Liver (tissue), 9 donors: Measurements from ENCODE around the gene NKRF. TPM values are rescaled to one million over a fixed set of nuclear protein-coding genes. Genes with fewer than 3 reads are reported as not detected.

Source experiments
- DNase-seq: peaks from one replicate; pipeline ENCODE4 v3.0.0-alpha.2; 2017; ENCODE audit warnings: low spot score
- H3K27ac ChIP-seq, 2 donors: one replicate each; pipeline ENCODE4 v1.7.0; 2013; ENCODE audit warnings: inconsistent platforms in 2 of 2, low read length in 2 of 2, control low read depth in 1 of 2, low read depth in 1 of 2, mild to moderate bottlenecking in 1 of 2
- H3K27me3 ChIP-seq, 4 donors: one replicate each; pipeline versions ENCODE4 v1.6.1 to v1.7.0; 2013; ENCODE audit warnings: low read length in 3 of 4, inconsistent platforms in 1 of 4, mild to moderate bottlenecking in 1 of 4, moderate library complexity in 1 of 4; ENCODE audit not compliant: control insufficient read depth in 4 of 4, insufficient read depth in 4 of 4
- H3K36me3 ChIP-seq, 4 donors: one replicate each; pipeline versions ENCODE4 v1.6.1 to v1.7.0; 2013; ENCODE audit warnings: low read length in 3 of 4, mild to moderate bottlenecking in 3 of 4, low read depth in 1 of 4, moderate library complexity in 1 of 4; ENCODE audit not compliant: control insufficient read depth in 4 of 4, insufficient read depth in 3 of 4
- H3K4me1 ChIP-seq, 4 donors: one replicate each; pipeline versions ENCODE4 v1.6.1 to v1.7.0; 2013; ENCODE audit warnings: low read length in 3 of 4, mild to moderate bottlenecking in 3 of 4, moderate library complexity in 1 of 4; ENCODE audit not compliant: control insufficient read depth in 4 of 4, insufficient read depth in 4 of 4
- H3K4me3 ChIP-seq, 3 donors: one replicate each; pipeline versions ENCODE4 v1.6.1 to v1.7.0; 2013; ENCODE audit warnings: low read length in 3 of 3, control low read depth in 1 of 3, low read depth in 1 of 3, mild to moderate bottlenecking in 1 of 3
- H3K9ac ChIP-seq, 2 donors: one replicate each; pipeline ENCODE4 v1.7.0; 2013; ENCODE audit warnings: low read length in 2 of 2, mild to moderate bottlenecking in 2 of 2, moderate library complexity in 2 of 2, control low read depth in 1 of 2, low read depth in 1 of 2
- H3K9me3 ChIP-seq, 4 donors: one replicate each; pipeline versions ENCODE4 v1.6.1 to v1.7.0; 2013; ENCODE audit warnings: low read length in 3 of 4; ENCODE audit not compliant: control insufficient read depth in 4 of 4
- EGR1 ChIP-seq, 2 donors: IDR thresholded peaks; 2 replicates each; pipeline ENCODE4 v1.6.1; 2016 to 2018; ENCODE audit warnings: antibody characterized with exemption in 2 of 2, low read depth in 2 of 2
- FOXA1 ChIP-seq: IDR thresholded peaks from 2 replicates; pipeline ENCODE4 v1.6.1; 2016; ENCODE audit warnings: antibody characterized with exemption
- FOXA2 ChIP-seq: IDR thresholded peaks from 2 replicates; pipeline ENCODE4 v1.6.1; 2016; ENCODE audit warnings: antibody characterized with exemption
- GABPA ChIP-seq, 2 donors: IDR thresholded peaks in 1 of 2; conservative IDR thresholded peaks in 1 of 2; 2 replicates each; pipeline ENCODE4 v1.6.1; 2016; ENCODE audit warnings: antibody characterized with exemption in 2 of 2, mild to moderate bottlenecking in 1 of 2, moderate library complexity in 1 of 2
- HNF4A ChIP-seq, 2 donors: conservative IDR thresholded peaks; 2 replicates each; pipeline ENCODE4 v1.6.1; 2016; ENCODE audit warnings: antibody characterized with exemption in 2 of 2, mild to moderate bottlenecking in 2 of 2
- JUND ChIP-seq, 2 donors: IDR thresholded peaks; 2 replicates each; pipeline ENCODE4 v1.6.1; 2016; ENCODE audit warnings: antibody characterized with exemption in 2 of 2
- RAD21 ChIP-seq, 2 donors: IDR thresholded peaks; 2 replicates each; pipeline ENCODE4 v1.6.1; 2016; ENCODE audit warnings: antibody characterized with exemption in 2 of 2, mild to moderate bottlenecking in 2 of 2
- REST ChIP-seq: IDR thresholded peaks from 2 replicates; pipeline ENCODE4 v1.6.1; 2016; ENCODE audit warnings: antibody characterized with exemption, mild to moderate bottlenecking
- RXRA ChIP-seq, 2 donors: IDR thresholded peaks; 2 replicates each; pipeline ENCODE4 v1.6.1; 2017 to 2018; ENCODE audit warnings: antibody characterized with exemption in 2 of 2, mild to moderate bottlenecking in 1 of 2
- SP1 ChIP-seq: IDR thresholded peaks from 2 replicates; pipeline ENCODE4 v1.6.1; 2018; ENCODE audit warnings: antibody characterized with exemption, mild to moderate bottlenecking
- TAF1 ChIP-seq: conservative IDR thresholded peaks from 2 replicates; pipeline ENCODE4 v1.6.1; 2016; ENCODE audit warnings: antibody characterized with exemption, mild to moderate bottlenecking
- YY1 ChIP-seq: IDR thresholded peaks from 2 replicates; pipeline ENCODE4 v1.6.1; 2016; ENCODE audit warnings: antibody characterized with exemption, mild to moderate bottlenecking
- WGBS: extraction: QIAGEN DNeasy Blood & Tissue Kit; methylation state at CpG from one replicate; pipeline ENCODE4 v1.1.7; 2013; 5-methylcytosine and 5-hydroxymethylcytosine counted together
- polyA plus RNA-seq, 2 donors: library from polyadenylated mRNA; stranded (reverse) in 1 of 2; unstranded in 1 of 2; fragments of 200-250 nt in 1 of 2; fragments of >200 nt in 1 of 2; fragmentation: Nextera tagmentation in 1 of 2; extraction: Ambion mirVana in 1 of 2; gene quantifications; one replicate each; pipeline versions ENCODE4 v1.2.1 to v1.2.3, GENCODE V29; 2013 to 2015
- total RNA-seq, 2 donors: library from RNA; depleted of rRNA; stranded (reverse); fragments of >200 nt; gene quantifications; one replicate each; pipeline ENCODE4 v1.2.3, GENCODE V29; 2014
- TF ChIP-seq, protein P1 (sequence below): IDR thresholded peaks from 2 replicates; pipeline ENCODE4 v1.6.1; 2016; ENCODE audit warnings: antibody characterized with exemption
- TF ChIP-seq, protein P2 (sequence below): IDR thresholded peaks from 2 replicates; pipeline ENCODE4 v1.6.1; 2016; ENCODE audit warnings: antibody characterized with exemption
- TF ChIP-seq, protein P3 (sequence below): IDR thresholded peaks from 2 replicates; pipeline ENCODE4 v1.6.1; 2016; ENCODE audit warnings: antibody characterized with exemption
- donor health status: healthy.
- donor health status: healthy.
- donor health status: healthy.
- donor health status: healthy.
- donor health status: healthy.

The NKRF gene
- total and polyA plus RNA-seq, 4 donors = 1.3 to 3.4 (median 3.0) TPM

GRCh38 chrX:119635799-119636198 lies 29.6 kb upstream of the NKRF start:
- Histone ChIP-seq H3K4me1 (no peaks in the 10 kb centered on the region), H3K27me3 (no peaks in the 10 kb centered on the region), H3K9me3 (no peaks in the 10 kb centered on the region), H3K36me3 (peaks cover 1 to 19% (median 3%) of the 10 kb centered on the region in 4 donors), H3K4me3 (no peak overlapping the region), H3K27ac (no peak overlapping the region), H3K9ac (no peak overlapping the region)
- 87% methylated on average over 1 of the region's 1 CpG for WGBS
- TF ChIP-seq TAF1 (no peak), FOXA1 (no peak), SP1 (no peak), RXRA (IDR thresholded peaks at IDR 0.05) (no peak), YY1 (no peak), EGR1 (IDR thresholded peaks at IDR 0.05; ENCODE audit: low read depth in 2 of 2) (no peak)
- TF ChIP-seq, protein P1, sequence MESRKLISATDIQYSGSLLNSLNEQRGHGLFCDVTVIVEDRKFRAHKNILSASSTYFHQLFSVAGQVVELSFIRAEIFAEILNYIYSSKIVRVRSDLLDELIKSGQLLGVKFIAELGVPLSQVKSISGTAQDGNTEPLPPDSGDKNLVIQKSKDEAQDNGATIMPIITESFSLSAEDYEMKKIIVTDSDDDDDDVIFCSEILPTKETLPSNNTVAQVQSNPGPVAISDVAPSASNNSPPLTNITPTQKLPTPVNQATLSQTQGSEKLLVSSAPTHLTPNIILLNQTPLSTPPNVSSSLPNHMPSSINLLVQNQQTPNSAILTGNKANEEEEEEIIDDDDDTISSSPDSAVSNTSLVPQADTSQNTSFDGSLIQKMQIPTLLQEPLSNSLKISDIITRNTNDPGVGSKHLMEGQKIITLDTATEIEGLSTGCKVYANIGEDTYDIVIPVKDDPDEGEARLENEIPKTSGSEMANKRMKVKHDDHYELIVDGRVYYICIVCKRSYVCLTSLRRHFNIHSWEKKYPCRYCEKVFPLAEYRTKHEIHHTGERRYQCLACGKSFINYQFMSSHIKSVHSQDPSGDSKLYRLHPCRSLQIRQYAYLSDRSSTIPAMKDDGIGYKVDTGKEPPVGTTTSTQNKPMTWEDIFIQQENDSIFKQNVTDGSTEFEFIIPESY = no peak
- TF ChIP-seq, protein P2, sequence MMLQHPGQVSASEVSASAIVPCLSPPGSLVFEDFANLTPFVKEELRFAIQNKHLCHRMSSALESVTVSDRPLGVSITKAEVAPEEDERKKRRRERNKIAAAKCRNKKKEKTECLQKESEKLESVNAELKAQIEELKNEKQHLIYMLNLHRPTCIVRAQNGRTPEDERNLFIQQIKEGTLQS = no peak
- DNase-seq = no peak

DNA sequence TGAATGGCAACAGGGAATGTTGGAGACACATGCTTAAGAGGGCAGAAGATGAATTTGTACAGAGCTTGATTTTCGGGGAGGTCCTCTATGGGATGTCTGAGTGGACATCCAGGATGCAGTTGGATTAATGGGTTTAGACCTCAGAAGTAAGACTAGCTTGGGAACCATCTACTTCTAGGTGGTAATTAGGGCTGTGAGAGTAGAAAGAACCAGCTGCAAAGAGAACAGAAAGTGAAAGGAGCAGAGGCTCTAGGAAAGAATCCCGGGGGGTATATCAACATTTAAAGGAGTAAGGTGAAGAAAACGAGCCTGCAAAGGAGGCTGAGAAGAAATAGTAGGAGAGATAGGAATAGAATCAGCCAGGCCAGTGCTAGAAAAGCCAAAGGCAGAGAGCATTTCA lies 29.0 kb upstream of the NKRF start:
- Histone ChIP-seq H3K9ac (no peak overlapping the region), H3K27ac (no peak overlapping the region), H3K4me1 (no peaks in the 10 kb centered on the region), H3K9me3 (no peaks in the 10 kb centered on the region), H3K4me3 (no peak overlapping the region), H3K27me3 (no peaks in the 10 kb centered on the region), H3K36me3 (peaks cover 1 to 19% (median 3%) of the 10 kb centered on the region in 4 donors)
- DNase-seq = no peak
- TF ChIP-seq FOXA2 (no peak), HNF4A (conservative IDR thresholded peaks at IDR 0.05) (no peak), JUND (IDR thresholded peaks at IDR 0.05) (no peak), EGR1 (IDR thresholded peaks at IDR 0.05; ENCODE audit: low read depth in 2 of 2) (no peak), RAD21 (IDR thresholded peaks at IDR 0.05) (no peak), REST (no peak), GABPA (IDR thresholded peaks at IDR 0.05 in 1 of 2, conservative IDR thresholded peaks at IDR 0.05 in 1 of 2) (no peak)
- TF ChIP-seq, protein P3, sequence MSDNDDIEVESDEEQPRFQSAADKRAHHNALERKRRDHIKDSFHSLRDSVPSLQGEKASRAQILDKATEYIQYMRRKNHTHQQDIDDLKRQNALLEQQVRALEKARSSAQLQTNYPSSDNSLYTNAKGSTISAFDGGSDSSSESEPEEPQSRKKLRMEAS = no peak
- TF ChIP-seq, protein P1 = no peak
- WGBS = 85% methylated on average over 3 of the region's 3 CpGs
